Measurements from ENCODE around the gene COL23A1. TPM values are rescaled to one million over a fixed set of nuclear protein-coding genes. Genes with fewer than 3 reads are reported as not detected.
"Not testable (repeated sequence)": the region's sequence is repeated elsewhere in the genome, so short reads cannot be mapped to it uniquely, and the experiment has no call there.

The COL23A1 gene
- total RNA-seq, 1 donor from 2014 or later, result not detected

- H3K27ac Mint-ChIP-seq, result no peak overlapping the region
- no peak overlapping the region for H3K4me3 Mint-ChIP-seq (ENCODE audit: low read depth)
- no peaks in the 10 kb centered on the region for H3K4me1 Mint-ChIP-seq (ENCODE audit: low read depth)
- no peaks in the 10 kb centered on the region for H3K27me3 Mint-ChIP-seq (ENCODE audit: low read depth)
- H3K36me3 Mint-ChIP-seq (ENCODE audit: low read depth), result no peaks in the 10 kb centered on the region
- intact Hi-C loops (cut with micrococcal nuclease), result no loop called here
- no peak for DNase-seq (ENCODE audit: low spot score)
- H3K9me3 Mint-ChIP-seq, result no peaks in the 10 kb centered on the region
These were observed 94.0 kb downstream of the COL23A1 start for GRCh38 chr5:178496214-178496613.

GRCh38 chr5:178495706-178496105, 94.5 kb downstream of the COL23A1 start:
- no peaks in the 10 kb centered on the region for H3K36me3 Mint-ChIP-seq (ENCODE audit: low read depth)
- H3K4me1 Mint-ChIP-seq (ENCODE audit: low read depth), result no peaks in the 10 kb centered on the region
- intact Hi-C loops (cut with micrococcal nuclease), result no loop called here
- no peak for DNase-seq (ENCODE audit: low spot score)
- H3K4me3 Mint-ChIP-seq (ENCODE audit: low read depth), result no peak overlapping the region
- no peaks in the 10 kb centered on the region for H3K27me3 Mint-ChIP-seq (ENCODE audit: low read depth)
- H3K27ac Mint-ChIP-seq, result no peak overlapping the region
- no peaks in the 10 kb centered on the region for H3K9me3 Mint-ChIP-seq

- no peak for DNase-seq (ENCODE audit: low spot score)
- intact Hi-C loops (cut with micrococcal nuclease), result no loop called here
- Mint-ChIP-seq H3K9me3 (no peaks in the 10 kb centered on the region), H3K4me1 (ENCODE audit: low read depth) (no peaks in the 10 kb centered on the region), H3K4me3 (ENCODE audit: low read depth) (no peak overlapping the region), H3K27ac (no peak overlapping the region), H3K36me3 (ENCODE audit: low read depth) (no peaks in the 10 kb centered on the region), H3K27me3 (ENCODE audit: low read depth) (no peaks in the 10 kb centered on the region)
These were observed 97.9 kb downstream of the COL23A1 start for GRCh38 chr5:178492278-178492677.

GRCh38 chr5:178490935-178491652, 99.1 kb downstream of the COL23A1 start:
- DNase-seq (ENCODE audit: low spot score), result no peak
- no peaks in the 10 kb centered on the region for H3K4me1 Mint-ChIP-seq (ENCODE audit: low read depth)
- H3K4me3 Mint-ChIP-seq (ENCODE audit: low read depth), result no peak overlapping the region
- intact Hi-C loops (cut with micrococcal nuclease), result no loop called here
- H3K36me3 Mint-ChIP-seq (ENCODE audit: low read depth), result no peaks in the 10 kb centered on the region
- no peak overlapping the region for H3K27ac Mint-ChIP-seq
- H3K27me3 Mint-ChIP-seq (ENCODE audit: low read depth), result no peaks in the 10 kb centered on the region
- H3K9me3 Mint-ChIP-seq, result no peaks in the 10 kb centered on the region

- H3K27me3 Mint-ChIP-seq (ENCODE audit: low read depth), result no peaks in the 10 kb centered on the region
- H3K36me3 Mint-ChIP-seq (ENCODE audit: low read depth), result no peaks in the 10 kb centered on the region
- no peak overlapping the region for H3K27ac Mint-ChIP-seq
- H3K4me3 Mint-ChIP-seq (ENCODE audit: low read depth), result no peak overlapping the region
- H3K4me1 Mint-ChIP-seq (ENCODE audit: low read depth), result no peaks in the 10 kb centered on the region
- DNase-seq (ENCODE audit: low spot score), result no peak
- no peaks in the 10 kb centered on the region for H3K9me3 Mint-ChIP-seq
- intact Hi-C loops (cut with micrococcal nuclease), result no loop called here
These were observed 100.8 kb downstream of the COL23A1 start for GRCh38 chr5:178489271-178489976.

GRCh38 chr5:178488696-178489095, 101.5 kb downstream of the COL23A1 start:
- DNase-seq (ENCODE audit: low spot score), result no peak
- Mint-ChIP-seq H3K4me1 (ENCODE audit: low read depth) (no peaks in the 10 kb centered on the region), H3K27me3 (ENCODE audit: low read depth) (no peaks in the 10 kb centered on the region), H3K9me3 (no peaks in the 10 kb centered on the region), H3K4me3 (ENCODE audit: low read depth) (no peak overlapping the region), H3K27ac (no peak overlapping the region), H3K36me3 (ENCODE audit: low read depth) (no peaks in the 10 kb centered on the region)
- intact Hi-C loops (cut with micrococcal nuclease), result no loop called here

GRCh38 chr5:178487911-178488600, 102.1 kb downstream of the COL23A1 start:
- Mint-ChIP-seq H3K36me3 (ENCODE audit: low read depth) (no peaks in the 10 kb centered on the region), H3K9me3 (no peaks in the 10 kb centered on the region), H3K4me3 (ENCODE audit: low read depth) (no peak overlapping the region), H3K27me3 (ENCODE audit: low read depth) (no peaks in the 10 kb centered on the region), H3K27ac (no peak overlapping the region), H3K4me1 (ENCODE audit: low read depth) (peaks cover 2% of the 10 kb centered on the region)
- intact Hi-C loops (cut with micrococcal nuclease), result no loop called here
- no peak for DNase-seq (ENCODE audit: low spot score)

GRCh38 chr5:178486878-178487512, 103.2 kb downstream of the COL23A1 start:
- not testable (repeated sequence) for H3K27me3 Mint-ChIP-seq (ENCODE audit: low read depth); DNase-seq (ENCODE audit: low spot score); H3K4me1 Mint-ChIP-seq (ENCODE audit: low read depth)

GRCh38 chr5:178486239-178486641, 104.0 kb downstream of the COL23A1 start:
- peaks cover 2% of the 10 kb centered on the region for H3K4me1 Mint-ChIP-seq (ENCODE audit: low read depth)
- no peaks in the 10 kb centered on the region for H3K27me3 Mint-ChIP-seq (ENCODE audit: low read depth)
- H3K4me3 Mint-ChIP-seq (ENCODE audit: low read depth), result no peak overlapping the region
- intact Hi-C loops (cut with micrococcal nuclease), result no loop called here
- DNase-seq (ENCODE audit: low spot score), result no peak
- H3K36me3 Mint-ChIP-seq (ENCODE audit: low read depth), result no peaks in the 10 kb centered on the region
- no peak overlapping the region for H3K27ac Mint-ChIP-seq
- no peaks in the 10 kb centered on the region for H3K9me3 Mint-ChIP-seq

More at GRCh38 chr5:178486878-178487512, 103.2 kb downstream of the COL23A1 start:
- H3K36me3 Mint-ChIP-seq (ENCODE audit: low read depth); H3K27ac Mint-ChIP-seq; H3K4me3 Mint-ChIP-seq (ENCODE audit: low read depth); intact Hi-C loops (cut with micrococcal nuclease); H3K9me3 Mint-ChIP-seq: not testable (repeated sequence)

- peak overlapping the region; percentile 5 for H3K4me3 Mint-ChIP-seq (ENCODE audit: low read depth)
These were observed 106.6 kb downstream of the COL23A1 start for GRCh38 chr5:178483620-178484019.

GRCh38 chr5:178479261-178479660, 110.9 kb downstream of the COL23A1 start:
- H3K9me3 Mint-ChIP-seq, result no peaks in the 10 kb centered on the region
- DNase-seq (ENCODE audit: low spot score), result no peak
- peaks cover 2% of the 10 kb centered on the region for H3K4me1 Mint-ChIP-seq (ENCODE audit: low read depth)
- no peak overlapping the region for H3K4me3 Mint-ChIP-seq (ENCODE audit: low read depth)
- no peaks in the 10 kb centered on the region for H3K36me3 Mint-ChIP-seq (ENCODE audit: low read depth)
- H3K27ac Mint-ChIP-seq, result no peak overlapping the region
- no peaks in the 10 kb centered on the region for H3K27me3 Mint-ChIP-seq (ENCODE audit: low read depth)
- intact Hi-C loops (cut with micrococcal nuclease), result no loop called here

More at GRCh38 chr5:178483620-178484019, 106.6 kb downstream of the COL23A1 start:
- Mint-ChIP-seq H3K27ac (no peak overlapping the region), H3K9me3 (no peaks in the 10 kb centered on the region), H3K4me1 (ENCODE audit: low read depth) (peaks cover 2% of the 10 kb centered on the region), H3K27me3 (ENCODE audit: low read depth) (no peaks in the 10 kb centered on the region), H3K36me3 (ENCODE audit: low read depth) (no peaks in the 10 kb centered on the region)
- no peak for DNase-seq (ENCODE audit: low spot score)
- intact Hi-C loops (cut with micrococcal nuclease), result no loop called here

- no peaks in the 10 kb centered on the region for H3K36me3 Mint-ChIP-seq (ENCODE audit: low read depth)
- H3K4me3 Mint-ChIP-seq (ENCODE audit: low read depth), result no peak overlapping the region
- DNase-seq (ENCODE audit: low spot score), result no peak
- no peaks in the 10 kb centered on the region for H3K9me3 Mint-ChIP-seq
- no peaks in the 10 kb centered on the region for H3K4me1 Mint-ChIP-seq (ENCODE audit: low read depth)
- no peaks in the 10 kb centered on the region for H3K27me3 Mint-ChIP-seq (ENCODE audit: low read depth)
- H3K27ac Mint-ChIP-seq, result no peak overlapping the region
- intact Hi-C loops (cut with micrococcal nuclease), result no loop called here
These were observed 111.8 kb downstream of the COL23A1 start for GRCh38 chr5:178478370-178478769.
